Calu3 (cell line): ENCODE results near the gene NLRP12. TPM values are rescaled to one million over a fixed set of nuclear protein-coding genes. Genes with fewer than 3 reads are reported as not detected.

Experiments
- BruUV-seq: library from RNA; stranded (reverse); fragments of 400-500 nt; replicated peaks from 2 replicates; lab custom pipeline; 2021; lab: Mats Ljungman, UMichigan
- CTCF ChIA-PET: fragments of 300-600 bp; sonication (Branson Sonifier 250); formaldehyde crosslinking; loops from one replicate; lab custom pipeline; 2022; ENCODE audit warnings: antibody characterized with exemption; lab: Charles Lee
- DNase-seq: peaks from one replicate; pipeline ENCODE4 v3.0.0; 2022
- H3K27ac Mint-ChIP-seq: one replicate; pipeline ENCODE4 v1.8.0; 2022; ENCODE audit warnings: mixed read lengths; ENCODE audit not compliant: unreplicated experiment
- H3K27me3 Mint-ChIP-seq: one replicate; pipeline ENCODE4 v1.8.0; 2022; ENCODE audit warnings: mixed read lengths; ENCODE audit not compliant: unreplicated experiment
- H3K36me3 Mint-ChIP-seq: one replicate; pipeline ENCODE4 v1.8.0; 2022; ENCODE audit warnings: mild to moderate bottlenecking, moderate library complexity, mixed read lengths; ENCODE audit not compliant: insufficient read depth, unreplicated experiment
- H3K4me1 Mint-ChIP-seq: one replicate; pipeline ENCODE4 v1.8.0; 2022; ENCODE audit warnings: mild to moderate bottlenecking, low read depth, mixed read lengths; ENCODE audit not compliant: unreplicated experiment
- H3K4me3 Mint-ChIP-seq: one replicate; pipeline ENCODE4 v1.8.0; 2022; ENCODE audit warnings: mild to moderate bottlenecking, low read depth, moderate library complexity, mixed read lengths; ENCODE audit not compliant: unreplicated experiment
- H3K9me3 Mint-ChIP-seq: one replicate; pipeline ENCODE4 v1.8.0; 2022; ENCODE audit warnings: low read depth, mixed read lengths; ENCODE audit not compliant: unreplicated experiment
- CTCF ChIP-seq: fragments of 200-600 bp; IDR thresholded peaks from one replicate; pipeline ENCODE4 v1.8.0; 2022; ENCODE audit warnings: antibody characterized with exemption; ENCODE audit not compliant: unreplicated experiment
- intact Hi-C: fragments of 100-400 bp; cut with micrococcal nuclease; formaldehyde crosslinking; loops from one replicate; pipeline ENCODE4 v1.10.0; 2022; ENCODE audit not compliant: unreplicated experiment
- total RNA-seq: library from RNA; stranded (reverse); gene quantifications from 2 replicates; pipeline ENCODE4 v1.2.3, GENCODE V29; 2022

NLRP12 gene
- total RNA-seq, 1 experiment from 2014 or later = not detected

- BruUV-seq = no TSS peak
- intact Hi-C loops = no loop called here
- H3K27me3 Mint-ChIP-seq = no peaks in the 10 kb centered on the region
- H3K4me3 Mint-ChIP-seq = no peak overlapping the region
- no peak for TF ChIP-seq CTCF
- CTCF ChIA-PET = interaction anchor here (0.9 kb wide), 1 partner anchor 8 kb away, joined by 3 read pairs; no protein-coding TSS in a partner anchor
- no peak overlapping the region for H3K27ac Mint-ChIP-seq
- H3K9me3 Mint-ChIP-seq = no peaks in the 10 kb centered on the region
- DNase-seq = no peak
- H3K36me3 Mint-ChIP-seq = no peaks in the 10 kb centered on the region
- peaks cover 4% of the 10 kb centered on the region for H3K4me1 Mint-ChIP-seq
These were observed 5.4 kb downstream of the NLRP12 start for GRCh38 chr19:53818756-53819155.

- no peak for TF ChIP-seq CTCF
- DNase-seq = no peak
- no peaks in the 10 kb centered on the region for H3K9me3 Mint-ChIP-seq
- BruUV-seq = no TSS peak
- H3K27ac Mint-ChIP-seq = no peak overlapping the region
- intact Hi-C loops = no loop called here
- H3K36me3 Mint-ChIP-seq = no peaks in the 10 kb centered on the region
- no peaks in the 10 kb centered on the region for H3K4me1 Mint-ChIP-seq
- no peak overlapping the region for H3K4me3 Mint-ChIP-seq
- CTCF ChIA-PET = no interaction called here
- no peaks in the 10 kb centered on the region for H3K27me3 Mint-ChIP-seq
These were observed 10.1 kb downstream of the NLRP12 start for GRCh38 chr19:53813996-53814395.

- peak; percentile 42 for TF ChIP-seq CTCF
- CTCF ChIA-PET = interaction anchor here (0.7 kb wide), 1 partner anchor 19 kb away, joined by 3 read pairs; no protein-coding TSS in a partner anchor
- no peak overlapping the region for H3K4me3 Mint-ChIP-seq
- intact Hi-C loops = no loop called here
- H3K4me1 Mint-ChIP-seq = peaks cover 7% of the 10 kb centered on the region
- no TSS peak for BruUV-seq
- no peak overlapping the region for H3K27ac Mint-ChIP-seq
- H3K36me3 Mint-ChIP-seq = no peaks in the 10 kb centered on the region
- H3K27me3 Mint-ChIP-seq = no peaks in the 10 kb centered on the region
- no peak for DNase-seq
- H3K9me3 Mint-ChIP-seq = no peaks in the 10 kb centered on the region
These were observed 11.8 kb downstream of the NLRP12 start for GRCh38 chr19:53812335-53812734.

- Mint-ChIP-seq H3K36me3 (no peaks in the 10 kb centered on the region), H3K27ac (no peak overlapping the region), H3K27me3 (no peaks in the 10 kb centered on the region), H3K4me1 (peaks cover 7% of the 10 kb centered on the region), H3K4me3 (no peak overlapping the region), H3K9me3 (no peaks in the 10 kb centered on the region)
- no TSS peak for BruUV-seq
- DNase-seq = no peak
- intact Hi-C loops = no loop called here
- CTCF ChIA-PET = interaction anchor here (1.2 to 3.2 kb wide), 3 partner anchors 18 to 221 kb away, joined by 3 to 19 read pairs (median 7); no protein-coding TSS in a partner anchor
- no peak for TF ChIP-seq CTCF
These were observed 13.2 kb downstream of the NLRP12 start for GRCh38 chr19:53810891-53811290.
